ENCODE results near the gene TRAK1. TPM values are rescaled to one million over a fixed set of nuclear protein-coding genes. Genes with fewer than 3 reads are reported as not detected.

The TRAK1 gene
- total and polyA plus RNA-seq, 2 of the 4 experiments (the other 2 are of a cell fraction): 25.6 to 28.1 TPM

DNA sequence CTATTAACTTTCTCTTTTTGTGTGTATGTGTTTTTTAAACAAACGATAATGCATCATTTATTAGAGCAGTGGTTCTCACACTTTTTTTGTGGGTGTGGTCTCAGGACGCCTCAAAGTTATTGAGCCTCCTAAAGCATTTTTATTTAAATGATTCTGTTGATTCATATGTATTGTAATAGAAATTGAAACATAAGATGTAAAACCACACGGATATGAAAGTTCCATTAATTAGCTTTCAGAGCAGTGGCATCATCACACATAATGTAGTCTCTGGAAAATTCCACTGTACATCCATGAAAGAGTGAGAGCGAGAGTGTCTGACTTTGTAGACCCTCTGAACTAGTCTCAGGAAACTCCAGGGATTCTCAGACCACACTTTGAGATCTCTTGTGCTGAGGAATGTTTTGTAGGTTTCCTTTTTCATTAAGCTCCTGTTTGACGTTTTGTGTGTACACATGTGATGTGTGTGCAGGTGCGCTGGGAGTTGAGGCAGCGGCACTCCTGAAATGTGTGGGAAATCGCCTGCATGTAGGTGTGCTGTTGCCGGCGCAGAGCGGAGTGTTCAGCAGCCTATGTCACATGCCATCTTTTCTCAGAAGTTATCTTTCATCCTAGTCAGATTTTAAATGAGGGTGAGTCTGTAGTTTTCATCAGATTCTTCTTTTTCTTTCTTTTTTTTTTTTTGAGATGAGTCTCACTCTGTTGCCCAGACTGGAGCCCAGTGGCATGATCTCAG lies 5.3 kb upstream of the TRAK1 start:
- Histone ChIP-seq H3K56ac (ENCODE audit: extremely low read depth, insufficient read depth, low read length) (no peak overlapping the region), H2BK120ac (ENCODE audit: low read depth, low read length) (no peak overlapping the region), H3K4ac (ENCODE audit: low read depth, low read length) (no peak overlapping the region), H2AK5ac (ENCODE audit: low read depth, low read length) (no peak overlapping the region; the same call in 1 of the 2 replicates), H3K23ac (ENCODE audit: low read depth, low read length) (no peak overlapping the region), H3K4me1 (ENCODE audit: control insufficient read depth, insufficient read depth, low read length) (peaks cover 6% of the 10 kb centered on the region), H3K9me3 (ENCODE audit: control insufficient read depth, insufficient read depth, low read length) (no peaks in the 10 kb centered on the region), H2AK9ac (replicated peaks; ENCODE audit: low read depth, low read length, poor library complexity) (no peak overlapping the region), H4K20me1 (ENCODE audit: insufficient read depth, low read length) (peaks cover 6% of the 10 kb centered on the region; the same call in 1 of the 2 replicates), H3K14ac (replicated peaks; ENCODE audit: low read depth, low read length) (no peak overlapping the region), H3K4me3 (ENCODE audit: insufficient read depth, low read depth, low read length) (no peak overlapping the region), H4K91ac (ENCODE audit: insufficient read depth, low read depth, low read length) (no peak overlapping the region), H2BK5ac (ENCODE audit: low read depth, low read length, poor library complexity, severe bottlenecking) (no peak overlapping the region), H3K36me3 (ENCODE audit: control insufficient read depth, insufficient read depth, low read length) (0 out of 2 replicates have a peak, but pooled peaks cover 2% of the 10 kb centered on the region), H2BK15ac (ENCODE audit: low read depth, low read length) (no peak overlapping the region), H2BK20ac (ENCODE audit: low read depth, low read length) (no peak overlapping the region), H3K9ac (ENCODE audit: low read depth, low read length) (no peak overlapping the region), H3K4me2 (ENCODE audit: low read depth, low read length) (no peak overlapping the region), H4K8ac (ENCODE audit: low read depth in 2 of 2, low read length in 2 of 2) (no peak overlapping the region), H4K5ac (ENCODE audit: low read depth, low read length) (no peak overlapping the region), H3K27me3 (ENCODE audit: control insufficient read depth, insufficient read depth, low read length) (no peaks in the 10 kb centered on the region), H3K27ac (ENCODE audit: insufficient read depth, low read length) (no peak overlapping the region), H3K9me1 (ENCODE audit: insufficient read depth, low read length) (peaks cover 5% of the 10 kb centered on the region; the same call in 1 of the 2 replicates), H3K18ac (ENCODE audit: low read depth, low read length) (no peak overlapping the region), H2AFZ (replicated peaks; ENCODE audit: low read length, poor library complexity) (no peak overlapping the region), H3K79me1 (ENCODE audit: low read depth in 1 of 2, low read length in 2 of 2) (peaks cover 17 to 58% of the 10 kb centered on the region in 2 experiments; a peak in 3 of 4 replicates)
- in situ Hi-C loops (cut with MboI; ENCODE audit: low sequenced_read_pairs): no loop called here
- intact Hi-C loops (cut with micrococcal nuclease): no loop called here
- BruUV-seq (replicated peaks): no TSS peak
- dilution Hi-C loops (cut with HindIII; ENCODE audit: low sequenced_read_pairs, unreplicated experiment): no loop called here
- POLR2A ChIA-PET (ENCODE audit: unreplicated experiment): no interaction called here
- DNase-seq: no peak
- no peak for ATAC-seq (ENCODE audit: low read depth)
- CTCF ChIA-PET: interaction anchor here (0.6 kb wide), 1 partner anchor 821 kb away, joined by 3 read pairs; no protein-coding TSS in a partner anchor
- no CpG with 5 or more reads among the region's 11 CpGs for WGBS, 2 experiments (ENCODE audit: extremely low coverage in 2 of 2, insufficient read length in 1 of 2)
- TF ChIP-seq, protein P1, sequence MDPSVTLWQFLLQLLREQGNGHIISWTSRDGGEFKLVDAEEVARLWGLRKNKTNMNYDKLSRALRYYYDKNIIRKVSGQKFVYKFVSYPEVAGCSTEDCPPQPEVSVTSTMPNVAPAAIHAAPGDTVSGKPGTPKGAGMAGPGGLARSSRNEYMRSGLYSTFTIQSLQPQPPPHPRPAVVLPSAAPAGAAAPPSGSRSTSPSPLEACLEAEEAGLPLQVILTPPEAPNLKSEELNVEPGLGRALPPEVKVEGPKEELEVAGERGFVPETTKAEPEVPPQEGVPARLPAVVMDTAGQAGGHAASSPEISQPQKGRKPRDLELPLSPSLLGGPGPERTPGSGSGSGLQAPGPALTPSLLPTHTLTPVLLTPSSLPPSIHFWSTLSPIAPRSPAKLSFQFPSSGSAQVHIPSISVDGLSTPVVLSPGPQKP (IDR thresholded peaks at IDR 0.05; ENCODE audit: borderline replicate concordance, low read depth, low read length): no peak
- TF ChIP-seq RAD21 (IDR thresholded peaks at IDR 0.05; ENCODE audit: low read length): no peak
- no peak for TF ChIP-seq RFX5 (IDR thresholded peaks at IDR 0.05; ENCODE audit: low read depth, low read length)
- no peak for TF ChIP-seq RCOR1 (IDR thresholded peaks at IDR 0.05; ENCODE audit: insufficient replicate concordance, low read length)
- TF ChIP-seq FOS (IDR thresholded peaks at IDR 0.05; ENCODE audit: low read depth, low read length): no peak
- no peak for TF ChIP-seq BHLHE40 (IDR thresholded peaks at IDR 0.05; ENCODE audit: low read depth, low read length)
- no peak for TF ChIP-seq NFE2L2 (IDR thresholded peaks at IDR 0.05; ENCODE audit: low read depth, low read length)
- TF ChIP-seq CEBPB (IDR thresholded peaks at IDR 0.05; ENCODE audit: low read depth, low read length): no peak
- no peak for TF ChIP-seq CHD1 (IDR thresholded peaks at IDR 0.05; ENCODE audit: low read depth, low read length)
- no peak for TF ChIP-seq MAZ (IDR thresholded peaks at IDR 0.05; ENCODE audit: borderline replicate concordance, low read depth, low read length)
- TF ChIP-seq, protein P2, sequence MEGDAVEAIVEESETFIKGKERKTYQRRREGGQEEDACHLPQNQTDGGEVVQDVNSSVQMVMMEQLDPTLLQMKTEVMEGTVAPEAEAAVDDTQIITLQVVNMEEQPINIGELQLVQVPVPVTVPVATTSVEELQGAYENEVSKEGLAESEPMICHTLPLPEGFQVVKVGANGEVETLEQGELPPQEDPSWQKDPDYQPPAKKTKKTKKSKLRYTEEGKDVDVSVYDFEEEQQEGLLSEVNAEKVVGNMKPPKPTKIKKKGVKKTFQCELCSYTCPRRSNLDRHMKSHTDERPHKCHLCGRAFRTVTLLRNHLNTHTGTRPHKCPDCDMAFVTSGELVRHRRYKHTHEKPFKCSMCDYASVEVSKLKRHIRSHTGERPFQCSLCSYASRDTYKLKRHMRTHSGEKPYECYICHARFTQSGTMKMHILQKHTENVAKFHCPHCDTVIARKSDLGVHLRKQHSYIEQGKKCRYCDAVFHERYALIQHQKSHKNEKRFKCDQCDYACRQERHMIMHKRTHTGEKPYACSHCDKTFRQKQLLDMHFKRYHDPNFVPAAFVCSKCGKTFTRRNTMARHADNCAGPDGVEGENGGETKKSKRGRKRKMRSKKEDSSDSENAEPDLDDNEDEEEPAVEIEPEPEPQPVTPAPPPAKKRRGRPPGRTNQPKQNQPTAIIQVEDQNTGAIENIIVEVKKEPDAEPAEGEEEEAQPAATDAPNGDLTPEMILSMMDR (conservative IDR thresholded peaks at IDR 0.05; ENCODE audit: low read depth, low read length): no peak
- TF ChIP-seq MXI1 (IDR thresholded peaks at IDR 0.05; ENCODE audit: borderline replicate concordance, low read depth, low read length): no peak
- no peak for TF ChIP-seq SMC3 (IDR thresholded peaks at IDR 0.05; ENCODE audit: low read depth, low read length)
- no peak for TF ChIP-seq POLR2A (IDR thresholded peaks at IDR 0.05; ENCODE audit: low read depth, low read length)
- TF ChIP-seq, protein P3, sequence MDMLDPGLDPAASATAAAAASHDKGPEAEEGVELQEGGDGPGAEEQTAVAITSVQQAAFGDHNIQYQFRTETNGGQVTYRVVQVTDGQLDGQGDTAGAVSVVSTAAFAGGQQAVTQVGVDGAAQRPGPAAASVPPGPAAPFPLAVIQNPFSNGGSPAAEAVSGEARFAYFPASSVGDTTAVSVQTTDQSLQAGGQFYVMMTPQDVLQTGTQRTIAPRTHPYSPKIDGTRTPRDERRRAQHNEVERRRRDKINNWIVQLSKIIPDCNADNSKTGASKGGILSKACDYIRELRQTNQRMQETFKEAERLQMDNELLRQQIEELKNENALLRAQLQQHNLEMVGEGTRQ (IDR thresholded peaks at IDR 0.05; ENCODE audit: low read depth, low read length): no peak
